H9 (cell line): ENCODE data around the gene ALX3. TPM values are rescaled to one million over a fixed set of nuclear protein-coding genes. Genes with fewer than 3 reads are reported as not detected.
"Not testable (repeated sequence)": the region's sequence is repeated elsewhere in the genome, so short reads cannot be mapped to it uniquely, and the experiment has no call there.

ENCODE experiments used
- DNase-seq: peaks from one replicate; pipeline ENCODE4 v3.0.0-alpha.2; 2017
- H2AFZ ChIP-seq: one replicate; pipeline ENCODE4 v1.6.1; 2013; ENCODE audit warnings: mild to moderate bottlenecking, low read length, control low read depth, moderate library complexity
- H2AK5ac ChIP-seq: 2 replicates; pipeline ENCODE4 v1.6.1; 2013; ENCODE audit warnings: low read length, control low read depth, mixed read lengths; ENCODE audit not compliant: insufficient read length
- H2BK120ac ChIP-seq: one replicate; pipeline ENCODE4 v1.6.1; 2013; ENCODE audit warnings: low read depth, mild to moderate bottlenecking, low read length, control low read depth, inconsistent platforms; ENCODE audit not compliant: poor library complexity, severe bottlenecking
- H2BK12ac ChIP-seq: 2 replicates; pipeline ENCODE4 v1.6.1; 2013; ENCODE audit warnings: low read length, control low read depth, mixed read lengths, low read depth; ENCODE audit not compliant: insufficient read length
- H2BK15ac ChIP-seq: 2 replicates; pipeline ENCODE4 v1.6.1; 2013; ENCODE audit warnings: low read depth, low read length, control low read depth
- H2BK20ac ChIP-seq: one replicate; pipeline ENCODE4 v1.6.1; 2013; ENCODE audit warnings: low read depth, mild to moderate bottlenecking, low read length, control low read depth, inconsistent platforms; ENCODE audit not compliant: poor library complexity, severe bottlenecking
- H2BK5ac ChIP-seq: 2 replicates; pipeline ENCODE4 v1.6.1; 2013; ENCODE audit warnings: low read length, control low read depth, mixed read lengths; ENCODE audit not compliant: insufficient read length
- H3K14ac ChIP-seq: 2 replicates; pipeline ENCODE4 v1.6.1; 2013; ENCODE audit warnings: low read length, control low read depth; ENCODE audit not compliant: insufficient read depth
- H3K18ac ChIP-seq: 2 replicates; pipeline ENCODE4 v1.6.1; 2013; ENCODE audit warnings: low read depth, mild to moderate bottlenecking, mixed read lengths, low read length, control low read depth; ENCODE audit not compliant: insufficient read length
- H3K23ac ChIP-seq: 2 replicates; pipeline ENCODE4 v1.6.1; 2013; ENCODE audit warnings: low read length, control low read depth, mixed read lengths, low read depth; ENCODE audit not compliant: insufficient read length
- H3K23me2 ChIP-seq: 2 replicates; pipeline ENCODE4 v1.6.1; 2013; ENCODE audit warnings: low read depth, mild to moderate bottlenecking, mixed read lengths, low read length, control low read depth; ENCODE audit not compliant: insufficient read length, poor library complexity, severe bottlenecking
- H3K27ac ChIP-seq: 2 replicates; pipeline ENCODE4 v1.5.1; 2013; ENCODE audit warnings: low read length, control low read depth, mixed read lengths, low read depth; ENCODE audit not compliant: insufficient read length
- H3K27me3 ChIP-seq: 2 replicates; pipeline ENCODE4 v1.6.1; 2013; ENCODE audit warnings: low read length, control low read depth, inconsistent platforms; ENCODE audit not compliant: insufficient read depth
- H3K4ac ChIP-seq: 2 replicates; pipeline ENCODE4 v1.6.1; 2013; ENCODE audit warnings: low read depth, mild to moderate bottlenecking, control low read depth, inconsistent platforms, low read length, moderate library complexity
- H3K4me1 ChIP-seq: 2 replicates; pipeline ENCODE4 v1.6.1; 2013; ENCODE audit warnings: low read length, control low read depth, inconsistent platforms; ENCODE audit not compliant: insufficient read depth
- H3K4me2 ChIP-seq: 2 replicates; pipeline ENCODE4 v1.6.1; 2013; ENCODE audit warnings: low read length, control low read depth, mixed read lengths; ENCODE audit not compliant: insufficient read length, insufficient read depth
- H3K56ac ChIP-seq: 2 replicates; pipeline ENCODE4 v1.6.1; 2013; ENCODE audit warnings: low read depth, mild to moderate bottlenecking, mixed read lengths, low read length, control low read depth; ENCODE audit not compliant: insufficient read length
- H3K79me1 ChIP-seq: 2 replicates; pipeline ENCODE4 v1.6.1; 2013; ENCODE audit warnings: low read depth, mild to moderate bottlenecking, moderate library complexity, low read length, control low read depth, inconsistent platforms; ENCODE audit not compliant: insufficient read depth, poor library complexity, severe bottlenecking
- H3K79me2 ChIP-seq: 2 replicates; pipeline ENCODE4 v1.6.1; 2013; ENCODE audit warnings: low read length, control low read depth, inconsistent platforms; ENCODE audit not compliant: insufficient read depth
- H3K9ac ChIP-seq: 2 replicates; pipeline ENCODE4 v1.6.1; 2013; ENCODE audit warnings: low read length, control low read depth, mixed read lengths; ENCODE audit not compliant: insufficient read length; ENCODE audit errors: extremely low read depth
- H3K9me3 ChIP-seq: one replicate; pipeline ENCODE4 v1.6.1; 2013; ENCODE audit warnings: low read depth, low read length, inconsistent platforms; ENCODE audit not compliant: control insufficient read depth
- H3T11ph ChIP-seq: one replicate; pipeline ENCODE4 v1.6.1; 2013; ENCODE audit warnings: mild to moderate bottlenecking, low read length, control low read depth, inconsistent platforms
- H4K20me1 ChIP-seq: one replicate; pipeline ENCODE4 v1.6.1; 2013; ENCODE audit not compliant: control insufficient read depth, insufficient read length, insufficient read depth
- H4K5ac ChIP-seq: 2 replicates; pipeline ENCODE4 v1.6.1; 2013; ENCODE audit warnings: low read depth, mild to moderate bottlenecking, mixed read lengths, low read length, control low read depth; ENCODE audit not compliant: insufficient read length
- H4K8ac ChIP-seq: replicated peaks from 2 replicates; pipeline ENCODE4 v1.6.1; 2013; ENCODE audit warnings: low read length, control low read depth, mixed read lengths, low read depth; ENCODE audit not compliant: insufficient read length
- H4K91ac ChIP-seq: 2 replicates; pipeline ENCODE4 v1.6.1; 2013; ENCODE audit warnings: low read depth, mild to moderate bottlenecking, moderate library complexity, mixed read lengths, low read length, control low read depth; ENCODE audit not compliant: insufficient read length
- H3K27ac Mint-ChIP-seq, 3 experiments: 2 replicates in 2 of 3; 3 replicates in 1 of 3; pipeline ENCODE4 v1.8.0; 2020 to 2021; ENCODE audit warnings: mixed read lengths in 3 of 3, mild to moderate bottlenecking in 1 of 3, moderate library complexity in 1 of 3
- H3K27me3 Mint-ChIP-seq: 2 replicates; pipeline ENCODE4 v1.8.0; 2021; ENCODE audit warnings: low read depth, mild to moderate bottlenecking, moderate library complexity, mixed read lengths
- H3K36me3 Mint-ChIP-seq, 3 experiments: 2 replicates in 2 of 3; 3 replicates in 1 of 3; pipeline ENCODE4 v1.8.0; 2020 to 2021; ENCODE audit warnings: low read depth in 3 of 3, mixed read lengths in 3 of 3; ENCODE audit not compliant: insufficient read depth in 1 of 3
- H3K4me1 Mint-ChIP-seq, 2 experiments: 2 replicates each; pipeline ENCODE4 v1.8.0; 2020; ENCODE audit warnings: mixed read lengths in 2 of 2
- H3K4me3 Mint-ChIP-seq, 2 experiments: 2 replicates in 1 of 2; 3 replicates in 1 of 2; pipeline ENCODE4 v1.8.0; 2020 to 2021; ENCODE audit warnings: mild to moderate bottlenecking in 2 of 2, mixed read lengths in 2 of 2, moderate library complexity in 1 of 2
- H3K9me3 Mint-ChIP-seq, 2 experiments: 2 replicates in 1 of 2; 3 replicates in 1 of 2; pipeline ENCODE4 v1.8.0; 2020; ENCODE audit warnings: mild to moderate bottlenecking in 2 of 2, mixed read lengths in 2 of 2, moderate library complexity in 1 of 2
- WGBS: extraction: QIAGEN DNeasy Blood & Tissue Kit; methylation state at CpG from one replicate; pipeline ENCODE4 v1.1.7; 2013; ENCODE audit warnings: missing lambda C conversion rate, low lambda C conversion rate, mixed read lengths; ENCODE audit not compliant: insufficient read length; ENCODE audit errors: extremely low coverage; 5-methylcytosine and 5-hydroxymethylcytosine counted together
- total RNA-seq: library from RNA; stranded (reverse); gene quantifications from 2 replicates; pipeline ENCODE4 v1.2.1, GENCODE V29; 2021
- TF ChIP-seq, protein P1 (sequence below): fragments of 200-600 bp; sonication (generic); conservative IDR thresholded peaks from 3 replicates; pipeline ENCODE4 v1.8.0; 2021; ENCODE audit warnings: antibody characterized with exemption, mild to moderate bottlenecking

Gene ALX3
- total RNA-seq, 1 experiment from 2014 or later: not detected

DNA sequence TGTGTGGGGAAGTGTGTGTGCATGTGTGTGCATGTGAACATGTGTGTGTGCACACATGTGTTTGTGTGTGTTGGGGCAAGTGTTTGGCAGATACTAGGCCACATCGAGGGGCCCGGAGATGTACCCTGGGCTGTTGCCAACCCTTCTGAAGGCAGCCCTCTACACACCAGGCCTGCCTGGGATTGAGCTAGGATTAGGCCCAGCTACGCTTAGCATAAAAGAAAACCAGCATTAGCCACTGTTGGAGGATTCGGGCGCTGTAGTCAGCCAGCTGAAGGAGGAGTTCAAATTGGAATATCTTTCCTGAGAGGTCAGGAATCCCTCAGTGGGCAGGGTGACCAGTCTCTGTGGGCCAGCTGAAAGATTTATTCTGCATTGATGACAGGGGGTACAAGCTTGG, 10.6 kb upstream of the ALX3 start:
- Histone ChIP-seq H3K9me3 (no peaks in the 10 kb centered on the region), H2BK5ac (no peak overlapping the region), H3K14ac (no peak overlapping the region), H3K9ac (no peak overlapping the region), H2AFZ (no peak overlapping the region), H3K23ac (no peak overlapping the region), H3K27me3 (peaks cover 44% of the 10 kb centered on the region), H3K18ac (no peak overlapping the region), H3K4ac (no peak overlapping the region), H2BK12ac (no peak overlapping the region), H3K79me1 (no peaks in the 10 kb centered on the region), H3K4me2 (no peak overlapping the region), H2AK5ac (no peak overlapping the region), H3K23me2 (peaks cover 10% of the 10 kb centered on the region), H3T11ph (no peak overlapping the region), H2BK15ac (no peak overlapping the region), H3K27ac (no peak overlapping the region), H4K91ac (no peak overlapping the region), H4K5ac (no peak overlapping the region), H3K79me2 (no peaks in the 10 kb centered on the region), H4K8ac (no peak overlapping the region), H2BK120ac (no peak overlapping the region), H3K56ac (no peak overlapping the region), H4K20me1 (no peaks in the 10 kb centered on the region), H2BK20ac (no peak overlapping the region), H3K4me1 (0 out of 2 replicates have a peak, but pooled peaks cover 3% of the 10 kb centered on the region)
- Mint-ChIP-seq H3K36me3 (no peaks in the 10 kb centered on the region), H3K4me3 (no peak overlapping the region), H3K27me3 (peaks cover 99% of the 10 kb centered on the region), H3K4me1 (peaks cover 13 to 31% of the 10 kb centered on the region in 2 experiments), H3K27ac (no peak overlapping the region), H3K9me3 (no peaks in the 10 kb centered on the region)
- WGBS: no CpG with 5 or more reads among the region's 5 CpGs
- TF ChIP-seq, protein P1, sequence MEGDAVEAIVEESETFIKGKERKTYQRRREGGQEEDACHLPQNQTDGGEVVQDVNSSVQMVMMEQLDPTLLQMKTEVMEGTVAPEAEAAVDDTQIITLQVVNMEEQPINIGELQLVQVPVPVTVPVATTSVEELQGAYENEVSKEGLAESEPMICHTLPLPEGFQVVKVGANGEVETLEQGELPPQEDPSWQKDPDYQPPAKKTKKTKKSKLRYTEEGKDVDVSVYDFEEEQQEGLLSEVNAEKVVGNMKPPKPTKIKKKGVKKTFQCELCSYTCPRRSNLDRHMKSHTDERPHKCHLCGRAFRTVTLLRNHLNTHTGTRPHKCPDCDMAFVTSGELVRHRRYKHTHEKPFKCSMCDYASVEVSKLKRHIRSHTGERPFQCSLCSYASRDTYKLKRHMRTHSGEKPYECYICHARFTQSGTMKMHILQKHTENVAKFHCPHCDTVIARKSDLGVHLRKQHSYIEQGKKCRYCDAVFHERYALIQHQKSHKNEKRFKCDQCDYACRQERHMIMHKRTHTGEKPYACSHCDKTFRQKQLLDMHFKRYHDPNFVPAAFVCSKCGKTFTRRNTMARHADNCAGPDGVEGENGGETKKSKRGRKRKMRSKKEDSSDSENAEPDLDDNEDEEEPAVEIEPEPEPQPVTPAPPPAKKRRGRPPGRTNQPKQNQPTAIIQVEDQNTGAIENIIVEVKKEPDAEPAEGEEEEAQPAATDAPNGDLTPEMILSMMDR: no peak
- DNase-seq: no peak

DNA sequence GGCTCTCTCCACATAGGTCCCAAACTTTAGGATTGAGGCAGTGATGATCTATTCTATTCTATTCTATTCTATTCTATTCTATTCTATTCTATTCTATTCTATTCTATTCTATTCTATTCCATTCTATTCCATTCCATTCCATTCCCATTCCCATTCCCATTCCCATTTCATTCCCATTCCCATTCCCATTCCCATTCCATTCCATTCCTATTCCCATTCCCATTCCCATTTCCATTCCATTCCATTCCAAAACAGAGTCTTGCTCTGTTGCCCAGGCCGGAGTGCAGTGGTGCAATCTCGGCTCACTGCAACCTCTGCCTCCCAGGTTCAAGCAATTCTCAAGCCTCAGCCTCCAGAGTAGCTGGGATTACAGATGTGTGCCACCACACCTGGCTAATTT, 9.5 kb upstream of the ALX3 start:
- DNase-seq, H2AFZ ChIP-seq, H3K4me3 Mint-ChIP-seq, H3K36me3 Mint-ChIP-seq, H3K27ac ChIP-seq, H4K8ac ChIP-seq, H3K18ac ChIP-seq, H3K14ac ChIP-seq, H3K4ac ChIP-seq, H3K56ac ChIP-seq, H3K9me3 Mint-ChIP-seq, H3K4me2 ChIP-seq, H2AK5ac ChIP-seq, H2BK15ac ChIP-seq, H3K9me3 ChIP-seq, H3K9ac ChIP-seq, H2BK12ac ChIP-seq, H3K23ac ChIP-seq, H2BK5ac ChIP-seq, H2BK20ac ChIP-seq, H3K79me1 ChIP-seq, H3K27ac Mint-ChIP-seq, H3K4me1 ChIP-seq, H4K20me1 ChIP-seq, H4K91ac ChIP-seq, H3K79me2 ChIP-seq, H4K5ac ChIP-seq, H3T11ph ChIP-seq, H2BK120ac ChIP-seq: not testable (repeated sequence)
- peaks cover 13 to 22% of the 10 kb centered on the region in 2 experiments for H3K4me1 Mint-ChIP-seq
- H3K27me3 Mint-ChIP-seq: peaks cover 99% of the 10 kb centered on the region
- Histone ChIP-seq H3K23me2 (peaks cover 10% of the 10 kb centered on the region), H3K27me3 (peaks cover 33% of the 10 kb centered on the region)
- WGBS: no CpG with 5 or more reads among the region's 2 CpGs
